M059J (cell line): ENCODE measurements around the gene GLS. TPM values are rescaled to one million over a fixed set of nuclear protein-coding genes. Genes with fewer than 3 reads are reported as not detected.
A peak's percentile ranks its signal among the peaks of the same experiment; 100 is the strongest.

Experiments
- DNase-seq: peaks from one replicate; pipeline ENCODE4 v3.0.0-alpha.2; 2012; ENCODE audit warnings: low read depth
- total RNA-seq: library from RNA; depleted of rRNA; stranded (reverse); fragments of >200 nt; shearing (Covaris generic); gene quantifications from 2 replicates; pipeline ENCODE4 v1.2.3, GENCODE V29; 2014

Gene GLS
- total RNA-seq, 1 experiment from 2014 or later = 87.7 TPM

DNA sequence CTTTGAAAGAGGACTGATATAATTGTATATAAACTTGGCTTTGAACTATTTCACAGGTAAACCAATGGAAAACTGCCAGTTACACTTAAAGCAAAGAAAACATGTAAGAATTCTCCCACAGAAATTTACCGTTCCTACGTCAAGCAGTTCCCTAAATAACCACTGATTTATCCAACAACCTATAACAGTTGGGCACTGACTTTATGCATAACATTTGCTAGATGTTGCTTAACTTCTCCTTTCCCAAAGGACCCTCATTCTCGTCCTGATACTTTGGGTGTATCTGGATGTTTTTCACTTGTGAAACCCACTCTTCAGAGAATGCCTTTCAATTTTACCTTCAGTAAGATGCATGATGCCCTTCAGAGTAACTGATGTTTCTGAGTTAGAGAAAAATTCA is 89.5 kb downstream of the GLS start:
- no peak for DNase-seq

DNA sequence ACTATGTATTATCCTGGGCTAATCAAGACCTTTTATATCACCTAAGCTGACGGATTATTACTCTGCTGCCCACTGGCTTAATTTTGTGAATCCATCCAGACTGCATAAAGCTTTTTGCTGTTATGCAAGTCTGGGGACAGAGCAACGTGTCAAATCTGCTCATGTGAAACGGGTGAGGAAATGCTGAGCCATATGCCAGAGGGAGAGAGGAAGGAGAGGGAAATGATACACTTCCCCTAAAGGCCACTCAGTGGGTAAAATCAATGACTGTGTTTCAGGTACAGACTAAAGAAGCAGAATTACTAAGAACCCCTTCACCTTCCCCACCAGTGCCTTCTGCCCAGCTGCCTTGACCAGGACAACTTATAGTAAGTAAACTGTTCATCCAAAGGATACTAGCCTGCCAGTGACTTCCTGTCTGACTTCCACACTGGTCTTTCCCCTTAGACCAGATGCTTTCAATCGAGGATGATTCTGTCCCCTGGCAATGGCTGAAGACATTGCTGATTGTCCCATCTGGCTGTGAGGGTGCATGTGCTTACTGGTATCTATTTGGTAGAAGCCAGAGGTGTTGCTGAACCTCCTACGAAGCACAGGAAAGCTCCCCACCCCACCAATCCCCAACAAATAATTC is 90.4 kb downstream of the GLS start:
- no peak for DNase-seq

DNA sequence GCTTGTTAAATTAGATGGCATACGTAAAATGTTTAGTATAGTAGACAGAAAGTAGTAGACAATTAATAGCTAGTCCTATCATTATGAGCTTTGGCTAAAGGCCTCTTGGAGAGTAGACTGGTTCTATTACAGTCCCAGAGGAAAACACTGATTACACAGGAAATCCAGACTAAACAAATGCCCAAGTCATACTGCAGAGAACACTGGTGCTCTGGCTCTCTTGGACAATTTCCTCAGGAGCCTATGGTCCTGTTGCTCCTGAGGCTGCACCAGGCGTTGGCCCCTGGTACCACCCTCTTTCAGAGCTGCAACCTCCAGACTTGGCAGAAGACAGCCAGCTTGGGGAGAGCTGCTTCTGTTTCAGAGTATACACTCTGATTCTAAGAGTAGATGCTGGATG is 91.6 kb downstream of the GLS start:
- no peak for DNase-seq

DNA sequence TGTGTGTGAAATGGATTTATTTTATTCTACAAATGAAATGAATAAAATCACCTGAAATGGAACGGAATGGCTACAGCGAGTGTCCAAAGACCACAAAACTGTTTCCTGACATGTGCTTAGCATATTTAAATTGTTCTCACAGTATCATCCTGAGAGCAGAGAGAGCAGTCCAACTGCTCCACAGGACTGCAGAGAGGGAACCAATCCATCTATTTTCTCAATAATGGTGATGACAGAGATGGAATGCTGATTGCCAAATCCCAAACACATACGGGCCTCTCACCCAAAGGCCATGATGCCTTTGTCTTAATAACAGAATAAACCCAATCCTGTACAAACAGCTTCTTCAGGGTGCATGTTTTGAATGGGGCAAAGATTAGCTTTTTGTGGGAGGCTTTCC is 92.2 kb downstream of the GLS start:
- no peak for DNase-seq

DNA sequence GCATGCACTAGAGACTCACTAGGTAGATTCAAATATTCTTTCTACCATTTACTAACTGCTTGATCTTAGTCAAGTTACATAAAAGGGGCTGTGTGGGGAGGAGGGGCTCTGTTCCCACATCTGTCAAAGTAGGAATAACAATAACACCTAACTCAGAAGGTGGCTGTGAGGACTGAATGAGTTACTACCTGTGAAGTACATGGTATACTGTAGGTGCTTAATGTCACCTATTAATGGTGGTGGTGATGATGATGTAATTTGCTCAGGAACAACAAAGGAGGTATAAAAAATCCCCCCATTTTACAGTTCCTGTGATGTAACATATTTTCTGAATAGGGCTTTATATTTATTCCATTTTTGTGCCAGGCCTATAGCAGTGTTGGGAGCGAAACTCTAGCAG is 92.6 kb downstream of the GLS start:
- DNase-seq = no peak

DNA sequence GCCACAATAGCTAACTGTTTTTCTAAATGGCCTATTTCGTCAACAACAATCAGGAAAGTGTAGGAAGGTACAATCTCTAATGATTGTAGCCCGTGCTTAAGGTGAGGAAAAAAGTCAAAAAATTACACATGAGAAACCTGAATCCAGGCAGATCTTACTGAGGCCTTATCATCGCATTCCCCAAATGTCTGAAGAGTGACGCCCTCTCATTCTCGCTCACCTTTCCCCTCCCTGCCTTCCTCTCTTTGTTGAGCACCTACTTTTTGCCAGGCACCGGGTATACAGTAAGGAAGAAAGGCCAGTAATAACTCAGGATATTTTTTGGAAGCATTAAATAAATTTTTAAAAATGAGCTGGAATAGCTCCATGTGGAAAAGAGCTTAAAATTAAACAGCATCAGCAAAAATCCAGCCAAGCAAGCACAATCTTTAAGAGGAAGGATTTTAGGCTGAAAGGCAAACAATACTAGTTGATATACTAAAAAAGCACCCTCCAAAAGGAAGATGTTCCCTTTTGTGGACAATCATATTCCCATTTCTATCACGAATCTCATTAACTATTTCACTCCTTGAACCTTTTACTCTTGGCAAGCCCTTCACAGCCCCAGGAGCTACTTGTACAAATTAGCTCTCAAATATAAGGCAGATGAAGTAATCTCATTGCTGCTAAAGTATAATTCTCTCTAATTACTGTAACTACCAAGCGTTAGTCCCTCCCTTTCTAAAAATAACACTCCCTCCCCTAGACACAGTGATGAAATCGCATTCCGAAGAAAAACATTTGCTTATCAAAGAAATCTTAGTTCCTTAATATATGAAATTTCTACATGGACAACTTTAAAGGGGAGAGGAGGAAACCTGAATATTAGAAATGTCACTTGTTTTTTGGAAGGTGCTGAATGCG is 93.4 kb downstream of the GLS start:
- DNase-seq = no peak

DNA sequence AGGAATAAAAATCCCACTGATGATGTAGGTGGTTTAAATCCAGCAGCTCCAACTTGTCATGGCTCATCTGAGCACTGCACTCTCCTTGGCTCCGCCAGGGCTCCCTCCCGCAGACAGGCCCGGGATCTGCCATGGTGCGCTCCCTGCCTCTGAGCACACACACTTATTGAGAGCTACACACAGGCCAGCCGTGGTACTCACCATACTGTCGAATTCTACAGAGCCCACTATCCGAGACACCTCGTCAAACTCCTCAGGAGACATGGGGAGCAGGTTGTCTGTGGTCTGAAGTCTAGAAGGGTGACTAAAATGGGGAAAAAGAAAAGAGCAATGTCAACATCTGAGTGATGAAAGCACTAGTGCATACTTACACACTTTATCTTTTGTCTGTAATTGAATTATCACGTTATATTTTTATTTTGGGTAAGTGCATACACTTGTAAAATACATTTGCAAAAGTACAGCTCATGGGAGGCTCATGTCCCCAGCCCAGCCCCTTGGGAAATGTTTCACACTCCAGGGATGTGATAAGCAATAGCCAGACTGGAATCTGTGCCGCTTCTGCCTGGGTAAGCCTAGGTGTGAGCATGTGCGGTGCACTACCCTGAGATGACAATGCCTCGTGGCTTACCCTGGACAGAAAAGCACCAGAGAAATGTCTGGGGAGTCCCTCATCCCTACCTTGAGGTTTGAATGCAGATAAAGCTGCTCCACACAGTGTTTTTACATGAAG is 94.2 kb downstream of the GLS start:
- DNase-seq = no peak

DNA sequence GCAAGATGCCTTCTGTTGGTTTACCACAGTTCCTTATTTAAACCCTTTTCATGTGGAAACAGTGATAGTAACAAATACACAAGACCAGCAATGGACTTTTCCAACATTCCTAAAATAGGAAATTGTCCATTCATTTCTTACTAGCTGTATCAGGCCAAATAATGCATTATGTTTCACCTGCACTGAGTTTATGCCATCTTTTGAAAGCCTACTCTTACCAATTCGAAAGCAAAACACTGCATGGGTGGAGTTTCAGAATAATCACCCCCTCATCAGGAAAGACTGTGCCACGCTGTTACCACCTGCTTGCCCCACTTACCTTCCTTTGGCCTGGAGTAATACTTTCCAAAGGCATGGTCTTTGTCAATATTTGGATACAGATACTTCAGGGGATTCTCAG is 95.9 kb downstream of the GLS start:
- no peak for DNase-seq

DNA sequence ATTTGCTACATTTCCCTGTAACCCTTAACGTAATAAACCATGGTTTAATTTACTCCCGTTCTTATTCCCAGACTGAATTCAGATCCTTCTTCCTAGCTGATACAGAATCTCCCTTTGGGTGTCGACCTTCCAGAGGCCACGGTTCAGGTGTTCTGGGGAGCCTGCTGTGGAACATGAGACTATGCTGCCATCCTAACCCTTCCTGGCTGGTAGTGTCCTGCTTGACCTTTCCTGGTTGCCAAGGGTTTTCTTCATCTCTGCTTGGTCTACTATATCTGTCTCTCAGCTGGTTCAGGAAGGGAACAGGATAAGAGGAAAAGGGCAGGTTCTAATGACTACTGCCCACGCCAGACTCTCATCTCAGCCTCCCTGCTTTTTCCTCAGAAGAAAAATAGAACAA is 96.9 kb downstream of the GLS start:
- DNase-seq = no peak

DNA sequence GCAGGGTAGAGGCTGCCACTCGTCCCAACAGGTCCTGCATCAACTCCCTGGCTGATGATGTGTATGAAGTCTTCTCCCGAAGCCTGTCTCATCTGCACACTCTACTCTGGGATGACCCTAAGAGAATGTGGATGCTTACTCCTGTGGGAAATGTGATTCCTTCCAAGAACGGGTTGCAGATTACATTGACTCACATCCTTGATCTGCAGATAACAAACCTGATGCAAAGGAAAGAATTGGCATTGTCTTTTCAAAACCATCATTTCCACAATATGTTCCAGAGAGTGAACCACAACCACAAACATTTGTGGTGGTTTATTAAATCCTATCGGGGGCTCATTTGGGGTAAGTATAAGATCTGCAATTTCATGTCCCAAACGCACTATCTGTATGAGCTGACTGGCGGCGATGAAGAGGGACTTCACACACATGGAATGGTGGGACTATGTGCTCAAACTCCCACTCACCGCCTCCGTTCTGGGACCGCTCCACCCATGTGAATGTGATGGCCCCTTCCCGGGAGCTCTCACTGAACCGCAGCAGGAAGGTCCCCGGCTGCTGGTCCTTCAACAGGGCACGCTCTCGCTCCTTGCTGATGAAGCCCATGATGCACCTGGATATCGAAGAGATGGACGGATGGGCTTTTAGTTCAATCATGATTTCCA is 97.9 kb downstream of the GLS start:
- DNase-seq = peak; percentile 76

DNA sequence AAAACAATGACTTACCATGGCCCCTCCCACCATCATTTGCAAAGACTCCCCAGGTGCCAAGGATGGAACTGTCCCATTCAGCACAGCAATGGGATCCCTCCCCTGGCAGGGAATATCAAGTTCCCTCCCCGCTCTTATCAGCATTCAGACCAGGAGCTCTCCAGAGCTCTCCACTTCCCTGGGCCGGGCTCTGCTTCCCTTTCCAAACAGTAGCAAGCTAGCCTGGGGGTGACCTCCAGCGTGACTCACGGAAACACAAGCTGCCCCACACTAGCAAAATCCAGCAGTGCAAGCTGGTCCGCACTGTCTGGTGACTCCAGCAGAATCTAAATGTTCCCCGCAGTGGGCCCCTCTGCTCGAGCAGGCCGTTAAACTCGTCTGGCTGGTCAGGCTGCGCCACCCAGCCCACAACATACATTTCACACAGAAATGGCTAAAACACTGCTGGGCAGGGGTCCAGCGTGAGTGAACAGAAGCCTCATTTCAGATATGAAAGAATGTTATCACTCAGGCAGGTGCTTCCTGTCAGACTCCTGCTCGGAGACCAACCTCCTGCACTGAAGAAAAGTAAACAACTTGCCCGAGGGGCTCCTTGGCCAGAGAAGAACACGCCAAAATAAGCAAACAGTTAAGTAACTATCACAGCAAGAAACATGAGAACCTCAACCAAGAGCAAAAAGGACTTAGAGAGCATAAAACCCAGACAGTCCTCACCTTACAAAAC is 99.4 kb downstream of the GLS start:
- peak; percentile 36 for DNase-seq

DNA sequence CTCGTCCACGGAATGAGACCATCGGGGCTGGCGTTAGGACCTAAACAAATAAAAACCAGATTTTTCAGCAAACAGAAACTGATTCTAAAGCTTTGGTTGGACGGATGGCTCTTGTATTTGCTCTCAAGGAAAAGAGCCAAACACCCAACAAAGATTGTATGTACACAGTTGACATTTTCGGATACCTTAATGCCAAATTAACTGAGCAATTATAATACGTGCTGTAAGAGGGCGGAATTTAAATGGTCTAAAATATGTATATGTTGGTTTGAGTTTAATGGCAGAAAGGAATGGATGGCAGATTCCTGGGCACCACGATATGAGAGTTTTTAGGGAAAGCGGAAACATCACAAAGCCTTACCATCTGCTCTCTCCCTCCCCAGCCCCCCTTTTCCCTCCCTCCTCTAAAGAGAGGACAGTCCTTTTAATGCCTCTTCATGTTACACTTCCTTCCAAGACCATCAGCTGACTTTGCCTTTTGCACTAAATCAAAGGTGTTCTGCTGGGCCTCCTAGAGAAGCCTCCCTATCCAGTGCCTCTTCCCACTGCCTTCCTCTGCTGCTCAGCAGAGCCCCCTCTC is 100.1 kb downstream of the GLS start:
- no peak for DNase-seq

DNA sequence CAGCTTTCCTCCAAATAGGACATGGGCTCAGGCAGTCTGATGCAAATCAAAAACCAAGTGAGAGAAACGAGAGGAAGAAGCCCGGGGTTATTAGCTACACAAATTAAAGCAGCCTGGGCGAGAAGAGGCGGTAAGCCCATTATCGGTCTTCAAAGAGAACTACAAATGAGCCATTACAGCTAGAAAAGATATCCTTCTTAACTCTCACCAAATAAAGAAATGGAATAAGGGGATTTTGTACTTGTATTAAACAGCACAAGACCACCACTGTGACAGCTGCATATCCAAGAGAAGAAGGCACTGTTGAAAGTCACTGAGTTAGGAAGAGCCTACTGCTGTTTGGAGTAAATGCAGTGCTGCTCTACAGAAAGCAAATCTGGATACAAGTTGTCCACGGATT is 100.7 kb downstream of the GLS start:
- no peak for DNase-seq

DNA sequence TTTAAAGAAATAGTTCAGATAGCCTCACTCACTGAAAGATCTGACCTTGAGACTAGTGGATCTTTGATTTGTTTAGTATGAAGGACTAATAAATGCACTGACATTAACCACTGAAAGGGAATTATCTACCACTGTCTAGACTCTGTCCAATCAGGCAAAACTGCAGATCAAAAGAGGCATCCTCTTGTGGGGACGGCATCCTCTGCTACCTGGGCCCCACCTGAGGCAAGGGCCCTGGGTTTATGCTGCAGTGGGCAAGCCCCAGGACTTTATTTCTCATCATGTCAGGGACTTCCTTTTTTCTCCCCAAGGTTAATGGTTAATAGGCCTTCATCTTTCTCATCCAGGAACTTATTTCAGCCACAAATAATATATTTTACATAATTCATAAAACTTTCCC is 101.1 kb downstream of the GLS start:
- DNase-seq = no peak

DNA sequence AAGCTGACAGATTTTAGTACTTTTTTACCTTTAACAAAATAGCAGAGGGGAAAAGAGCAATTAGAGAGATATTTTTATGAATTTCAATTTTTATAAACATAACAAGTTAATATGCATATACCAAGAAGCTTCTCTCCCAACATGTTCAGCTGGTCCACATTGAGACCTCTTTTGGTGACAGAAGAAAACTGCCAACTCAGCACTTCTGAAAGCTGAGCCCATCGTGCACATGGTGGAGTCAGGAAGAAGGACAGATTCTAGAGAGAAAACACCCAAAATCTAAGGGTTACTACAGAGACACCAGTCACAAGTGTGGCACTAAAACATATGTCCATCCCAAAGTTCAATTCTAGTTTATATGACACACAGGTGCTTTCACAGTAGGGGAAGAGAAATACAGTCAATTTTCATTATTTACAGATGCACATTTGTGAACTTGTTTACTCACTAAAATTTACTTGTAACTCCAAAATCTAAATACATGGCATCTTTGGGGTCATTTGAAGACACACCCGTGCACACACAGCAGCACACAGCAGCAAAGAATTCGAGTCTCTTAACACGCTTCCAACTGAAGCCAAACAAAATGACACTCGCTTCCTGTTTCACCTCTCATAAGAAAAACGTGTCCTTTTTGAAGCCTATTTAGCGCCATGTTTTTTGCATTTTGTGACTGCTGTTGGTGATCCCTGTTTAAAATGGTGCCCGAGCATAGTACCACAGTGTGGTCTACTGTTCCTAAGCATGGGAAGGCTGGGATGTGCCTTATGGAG is 101.8 kb downstream of the GLS start:
- no peak for DNase-seq

DNA sequence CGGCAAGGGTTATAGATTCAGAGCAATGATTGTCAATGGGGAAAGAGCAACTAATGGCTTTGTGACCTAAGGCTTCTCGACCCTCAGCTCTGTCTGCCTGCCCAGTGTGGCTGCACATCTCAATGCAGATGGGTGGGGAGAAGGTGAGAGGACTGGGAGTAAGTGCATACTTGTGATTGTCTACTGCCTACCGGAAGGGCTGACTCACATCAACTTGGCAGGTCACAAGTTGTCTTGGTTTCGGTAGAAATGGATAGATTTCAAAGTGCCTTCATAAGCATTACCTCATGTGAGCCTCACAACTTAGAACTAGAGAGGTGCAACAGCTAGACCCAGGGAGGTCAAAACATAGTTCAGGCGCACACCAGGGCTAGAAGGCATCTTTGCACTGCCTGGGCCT is 104.0 kb downstream of the GLS start:
- peak; percentile 81 for DNase-seq

DNA sequence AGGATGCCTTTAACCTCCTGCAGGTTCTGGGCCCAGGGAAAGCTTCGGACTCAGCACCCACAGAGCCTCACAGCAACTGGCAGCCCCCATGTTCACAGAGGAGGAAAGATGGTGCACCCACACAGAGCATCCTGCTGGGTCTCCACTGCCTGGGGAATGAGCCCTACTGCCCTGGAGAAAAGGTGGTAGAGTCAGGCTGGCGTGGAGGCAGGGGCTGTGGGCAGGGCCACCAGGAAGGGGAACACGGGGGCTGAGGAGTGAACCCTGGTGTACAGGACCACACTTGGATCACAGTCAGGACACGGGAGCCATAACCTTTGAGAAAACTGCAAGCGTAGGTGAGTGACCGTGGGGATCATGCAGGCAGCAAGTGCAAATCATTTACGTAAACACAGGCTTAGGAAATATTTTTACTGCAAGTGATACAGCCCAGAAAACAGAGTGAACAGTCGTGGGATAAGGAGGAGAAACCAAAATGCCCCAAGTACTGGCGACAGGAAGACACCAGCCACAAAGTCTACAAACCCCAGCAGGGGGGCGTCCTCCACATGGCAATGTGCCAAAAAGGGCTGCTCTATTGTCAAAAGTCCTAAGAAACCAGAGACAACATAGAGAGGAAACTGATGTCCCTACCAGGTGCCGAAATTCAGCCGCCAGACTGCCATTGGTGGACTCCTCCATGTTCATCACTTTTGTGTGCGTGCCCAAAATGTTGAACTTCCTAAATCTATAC is 105.8 kb downstream of the GLS start:
- DNase-seq = no peak

DNA sequence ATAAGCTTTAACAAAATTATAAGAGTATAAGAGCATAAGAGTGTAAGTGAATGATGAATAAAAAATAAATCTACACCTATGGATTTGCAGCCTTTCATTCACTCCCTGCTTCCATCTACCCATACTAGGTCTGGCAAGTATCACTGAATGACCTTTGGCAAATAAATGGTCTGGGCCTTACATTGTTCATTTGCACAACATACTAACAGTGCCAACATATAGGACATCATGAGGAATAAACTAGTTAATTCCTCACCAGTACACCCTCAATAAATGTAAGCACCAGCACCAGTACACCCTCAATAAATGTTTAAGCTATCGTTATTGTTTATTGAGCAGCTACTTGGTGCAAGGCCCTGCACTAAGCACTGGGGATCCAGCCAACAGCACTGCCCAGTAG is 106.5 kb downstream of the GLS start:
- no peak for DNase-seq

DNA sequence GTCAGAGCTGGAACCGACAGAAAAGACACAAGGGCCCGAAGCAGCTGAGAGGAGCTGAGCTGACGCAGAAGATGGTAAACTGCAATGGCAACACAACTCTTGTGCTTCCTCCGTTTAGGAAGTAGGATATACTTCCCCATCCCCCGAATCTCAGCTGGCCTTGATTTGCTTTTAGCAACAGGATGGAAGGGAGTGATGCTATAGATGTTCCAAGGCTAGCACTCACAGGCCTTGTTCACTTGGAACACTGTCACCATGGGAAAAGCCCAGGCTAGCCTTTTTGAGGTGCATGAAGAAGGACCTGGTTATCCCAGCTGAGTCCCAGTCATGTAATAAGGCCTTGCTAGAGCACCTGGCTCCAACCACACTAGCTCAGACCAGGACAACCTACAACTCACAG is 107.3 kb downstream of the GLS start:
- DNase-seq = no peak

DNA sequence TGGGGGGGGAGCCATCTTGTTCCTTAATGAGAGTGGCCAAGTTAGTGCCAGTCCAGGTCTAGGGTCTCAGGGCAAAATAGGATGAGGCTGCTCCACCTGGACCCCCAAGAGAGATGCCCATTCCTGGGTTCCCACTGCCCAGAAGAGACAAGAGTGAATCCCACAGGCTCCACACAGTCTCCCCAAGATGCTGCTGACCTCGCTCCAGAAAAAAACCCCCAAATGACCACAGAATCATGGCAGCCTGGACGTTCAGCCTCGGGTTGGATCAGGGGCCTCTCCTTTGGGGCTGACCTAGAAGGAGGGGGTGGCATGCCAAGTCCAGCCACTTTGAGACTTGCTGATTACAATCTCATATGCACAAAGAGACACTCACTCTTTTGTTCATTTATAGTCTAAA is 108.3 kb downstream of the GLS start:
- DNase-seq = no peak
